Neuronal stem cell (in vitro differentiated cells): ENCODE data around the gene TMEM88.
A peak's percentile ranks its signal among the peaks of the same experiment; 100 is the strongest.

Source experiments
- DNase-seq: peaks from one replicate; pipeline ENCODE4 v3.0.0-alpha.2; 2013; ENCODE audit warnings: low spot score
- H2AFZ ChIP-seq: one replicate; pipeline ENCODE4 v1.6.1; 2013; ENCODE audit warnings: mild to moderate bottlenecking, low read length, inconsistent platforms
- H2AK5ac ChIP-seq: 2 replicates; pipeline ENCODE4 v1.6.1; 2013; ENCODE audit warnings: low read depth, mild to moderate bottlenecking, inconsistent platforms, low read length, moderate library complexity, mixed read lengths
- H2BK120ac ChIP-seq: 2 replicates; pipeline ENCODE4 v1.6.1; 2013; ENCODE audit warnings: low read depth, mild to moderate bottlenecking, inconsistent platforms, low read length, moderate library complexity, mixed read lengths
- H2BK12ac ChIP-seq: one replicate; pipeline ENCODE4 v1.6.1; 2013; ENCODE audit warnings: low read length, inconsistent platforms
- H2BK15ac ChIP-seq: 2 replicates; pipeline ENCODE4 v1.6.1; 2013; ENCODE audit warnings: mild to moderate bottlenecking, low read length, inconsistent platforms, mixed read lengths
- H2BK5ac ChIP-seq: one replicate; pipeline ENCODE4 v1.6.1; 2013; ENCODE audit warnings: inconsistent platforms, mild to moderate bottlenecking, low read length, moderate library complexity
- H3K14ac ChIP-seq: one replicate; pipeline ENCODE4 v1.6.1; 2013; ENCODE audit warnings: low read length, inconsistent platforms
- H3K18ac ChIP-seq: 2 replicates; pipeline ENCODE4 v1.6.1; 2013; ENCODE audit warnings: low read length, inconsistent platforms
- H3K23ac ChIP-seq: 2 replicates; pipeline ENCODE4 v1.6.1; 2013; ENCODE audit warnings: low read depth, mild to moderate bottlenecking, mixed read lengths, low read length, inconsistent platforms; ENCODE audit not compliant: poor library complexity
- H3K27ac ChIP-seq: replicated peaks from 3 replicates; pipeline ENCODE4 v1.5.1; 2013; ENCODE audit warnings: low read length, inconsistent platforms
- H3K27me3 ChIP-seq, 3 experiments: 2 replicates each; pipeline ENCODE4 v1.6.1; 2013; ENCODE audit warnings: low read length in 3 of 3, mild to moderate bottlenecking in 2 of 3, inconsistent platforms in 1 of 3, low read depth in 1 of 3, mixed read lengths in 1 of 3, moderate library complexity in 1 of 3; ENCODE audit not compliant: control insufficient read depth in 3 of 3, insufficient read depth in 3 of 3
- H3K36me3 ChIP-seq, 2 donors: replicated peaks in 1 of 2; 2 replicates each; pipeline ENCODE4 v1.6.1; 2013; ENCODE audit warnings: low read length in 2 of 2; ENCODE audit not compliant: control insufficient read depth in 2 of 2, insufficient read depth in 2 of 2
- H3K4ac ChIP-seq: 2 replicates; pipeline ENCODE4 v1.6.1; 2013; ENCODE audit warnings: inconsistent platforms, mild to moderate bottlenecking, low read length, moderate library complexity
- H3K4me1 ChIP-seq, 2 donors: 1 replicate in 1 of 2; 2 replicates in 1 of 2; pipeline ENCODE4 v1.6.1; 2013; ENCODE audit warnings: low read length in 2 of 2, low read depth in 1 of 2; ENCODE audit not compliant: control insufficient read depth in 2 of 2, insufficient read depth in 1 of 2
- H3K4me2 ChIP-seq: one replicate; pipeline ENCODE4 v1.6.1; 2013; ENCODE audit warnings: mild to moderate bottlenecking, low read length, inconsistent platforms; ENCODE audit not compliant: insufficient read depth, poor library complexity, severe bottlenecking
- H3K4me3 ChIP-seq, 2 donors: 2 replicates each; pipeline ENCODE4 v1.5.1; 2013; ENCODE audit warnings: low read length in 2 of 2, mild to moderate bottlenecking in 2 of 2, inconsistent platforms in 1 of 2, moderate library complexity in 1 of 2
- H3K79me1 ChIP-seq: one replicate; pipeline ENCODE4 v1.6.1; 2013; ENCODE audit warnings: low read depth, mild to moderate bottlenecking, inconsistent platforms, low read length, moderate library complexity
- H3K9ac ChIP-seq: one replicate; pipeline ENCODE4 v1.6.1; 2013; ENCODE audit warnings: mild to moderate bottlenecking, low read depth, low read length, inconsistent platforms; ENCODE audit not compliant: poor library complexity
- H3K9me3 ChIP-seq, 2 donors: replicated peaks in 1 of 2; 2 replicates each; pipeline versions ENCODE3 to v1.6.1; 2013; ENCODE audit warnings: low read length in 2 of 2, mild to moderate bottlenecking in 2 of 2, inconsistent platforms in 1 of 2, low read depth in 1 of 2, mixed read lengths in 1 of 2, moderate library complexity in 1 of 2; ENCODE audit not compliant: control insufficient read depth in 2 of 2, insufficient read depth in 1 of 2
- H4K8ac ChIP-seq: one replicate; pipeline ENCODE4 v1.6.1; 2013; ENCODE audit warnings: low read depth, mild to moderate bottlenecking, inconsistent platforms, low read length, moderate library complexity
- H4K91ac ChIP-seq: one replicate; pipeline ENCODE4 v1.6.1; 2013; ENCODE audit warnings: low read length, low read depth, mild to moderate bottlenecking, inconsistent platforms; ENCODE audit not compliant: poor library complexity
- WGBS, 2 donors: extraction: QIAGEN DNeasy Blood & Tissue Kit; methylation state at CpG; one replicate each; pipeline ENCODE4 v1.1.7; 2013; ENCODE audit warnings: missing lambda C conversion rate in 2 of 2, mixed read lengths in 1 of 2; ENCODE audit not compliant: insufficient read length in 2 of 2, insufficient replicate concordance in 1 of 2; ENCODE audit errors: extremely low coverage in 2 of 2; 5-methylcytosine and 5-hydroxymethylcytosine counted together

Gene TMEM88

GRCh38 chr17:7846063-7846735 is 8.7 kb upstream of the TMEM88 start:
- H4K91ac ChIP-seq: no peak overlapping the region
- peaks cover 38% of the 10 kb centered on the region for H3K79me1 ChIP-seq
- H2AFZ ChIP-seq: no peak overlapping the region
- H3K27ac ChIP-seq: no peak overlapping the region
- no peak overlapping the region for H2BK5ac ChIP-seq
- no peak overlapping the region for H2AK5ac ChIP-seq
- H3K9ac ChIP-seq: no peak overlapping the region
- H2BK120ac ChIP-seq: no peak overlapping the region
- H3K9me3 ChIP-seq: no peaks in the 10 kb centered on the region
- H3K23ac ChIP-seq: no peak overlapping the region
- no peak overlapping the region for H3K14ac ChIP-seq
- H3K4ac ChIP-seq: no peak overlapping the region
- H3K4me1 ChIP-seq: peaks cover 9 to 19% of the 10 kb centered on the region in 2 donors
- H2BK15ac ChIP-seq: no peak overlapping the region
- no peak overlapping the region for H3K18ac ChIP-seq
- no CpG with 5 or more reads among the region's 22 CpGs for WGBS, 2 donors
- H2BK12ac ChIP-seq: no peak overlapping the region
- no peak overlapping the region for H3K4me2 ChIP-seq
- peaks cover 43 to 56% of the 10 kb centered on the region in 2 donors for H3K36me3 ChIP-seq
- no peak overlapping the region for H3K4me3 ChIP-seq
- no peak overlapping the region for H4K8ac ChIP-seq
- H3K27me3 ChIP-seq: no peaks in the 10 kb centered on the region
- DNase-seq: no peak

GRCh38 chr17:7846765-7847661 is 7.9 kb upstream of the TMEM88 start:
- no peak overlapping the region for H4K91ac ChIP-seq
- no peak overlapping the region for H4K8ac ChIP-seq
- no peak for DNase-seq
- peak overlapping the region; percentile 44 for H3K9ac ChIP-seq
- H3K27ac ChIP-seq: no peak overlapping the region
- no peak overlapping the region for H2AFZ ChIP-seq
- H3K4me2 ChIP-seq: no peak overlapping the region
- peaks cover 40% of the 10 kb centered on the region for H3K79me1 ChIP-seq
- no peaks in the 10 kb centered on the region for H3K9me3 ChIP-seq
- H3K23ac ChIP-seq: no peak overlapping the region
- H2AK5ac ChIP-seq: no peak overlapping the region
- H3K14ac ChIP-seq: no peak overlapping the region
- H3K4ac ChIP-seq: no peak overlapping the region
- no peak overlapping the region for H2BK15ac ChIP-seq
- no peak overlapping the region for H3K18ac ChIP-seq
- H3K36me3 ChIP-seq: peaks cover 49 to 63% of the 10 kb centered on the region in 2 donors
- peaks cover 12 to 16% of the 10 kb centered on the region in 2 donors for H3K4me1 ChIP-seq
- H3K4me3 ChIP-seq: no peak overlapping the region
- peaks cover 0 to 1% (median 0%) of the 10 kb centered on the region in 3 experiments for H3K27me3 ChIP-seq
- H2BK12ac ChIP-seq: no peak overlapping the region
- H2BK5ac ChIP-seq: no peak overlapping the region
- no peak overlapping the region for H2BK120ac ChIP-seq
- WGBS, 2 donors: no CpG with 5 or more reads among the region's 34 CpGs

GRCh38 chr17:7848131-7848579 is 6.7 kb upstream of the TMEM88 start:
- H2AFZ ChIP-seq: no peak overlapping the region
- no peak overlapping the region for H3K18ac ChIP-seq
- H2BK12ac ChIP-seq: no peak overlapping the region
- peaks cover 10 to 15% of the 10 kb centered on the region in 2 donors for H3K4me1 ChIP-seq
- no peak overlapping the region for H3K23ac ChIP-seq
- H2AK5ac ChIP-seq: no peak overlapping the region
- no peak overlapping the region for H4K91ac ChIP-seq
- H2BK120ac ChIP-seq: no peak overlapping the region
- no CpG with 5 or more reads among the region's 20 CpGs for WGBS, 2 donors
- DNase-seq: no peak
- no peak overlapping the region for H2BK15ac ChIP-seq
- no peak overlapping the region for H3K4ac ChIP-seq
- no peak overlapping the region for H2BK5ac ChIP-seq
- no peak overlapping the region for H3K4me3 ChIP-seq
- H3K9me3 ChIP-seq: no peaks in the 10 kb centered on the region
- peaks cover 60 to 75% of the 10 kb centered on the region in 2 donors for H3K36me3 ChIP-seq
- H3K4me2 ChIP-seq: no peak overlapping the region
- no peak overlapping the region for H4K8ac ChIP-seq
- H3K27ac ChIP-seq: no peak overlapping the region
- peaks cover 35% of the 10 kb centered on the region for H3K79me1 ChIP-seq
- no peak overlapping the region for H3K14ac ChIP-seq
- H3K27me3 ChIP-seq: peaks cover 0 to 8% (median 0%) of the 10 kb centered on the region in 3 experiments
- no peak overlapping the region for H3K9ac ChIP-seq

- Histone ChIP-seq H2BK5ac (no peak overlapping the region), H2AFZ (no peak overlapping the region), H3K18ac (no peak overlapping the region), H3K79me1 (peaks cover 34% of the 10 kb centered on the region), H3K9ac (no peak overlapping the region), H3K23ac (no peak overlapping the region), H3K27ac (no peak overlapping the region), H4K91ac (no peak overlapping the region), H3K14ac (no peak overlapping the region), H3K4ac (no peak overlapping the region), H2AK5ac (no peak overlapping the region), H3K4me3 (no peak overlapping the region), H3K36me3 (peaks cover 60 to 75% of the 10 kb centered on the region in 2 donors), H3K4me2 (no peak overlapping the region), H2BK15ac (no peak overlapping the region), H3K4me1 (peaks cover 9 to 15% of the 10 kb centered on the region in 2 donors), H2BK120ac (no peak overlapping the region), H3K27me3 (peaks cover 0 to 9% (median 0%) of the 10 kb centered on the region in 3 experiments), H4K8ac (no peak overlapping the region), H2BK12ac (no peak overlapping the region), H3K9me3 (no peaks in the 10 kb centered on the region)
- WGBS, 2 donors: no CpG with 5 or more reads among the region's 21 CpGs
- no peak for DNase-seq
Observed at GRCh38 chr17:7848739-7849129, 6.1 kb upstream of the TMEM88 start.
